Testis (tissue), 2 donors: ENCODE measurements around the gene PFN3.

Experiments used
- POLR2A ChIP-seq: fragments of 450-650 bp; IDR thresholded peaks from one replicate; pipeline ENCODE4 v1.6.1; 2017; ENCODE audit warnings: antibody characterized with exemption, mild to moderate bottlenecking, moderate library complexity
- TF ChIP-seq, protein P1 (sequence below), 3 experiments: fragments of 450-650 bp in 2 of 3; fragments of 200-600 bp in 1 of 3; sonication (generic) in 1 of 3; IDR thresholded peaks; one replicate each; pipeline ENCODE4 v1.5.1; 2016 to 2019; ENCODE audit warnings: antibody characterized with exemption in 3 of 3, mild to moderate bottlenecking in 2 of 3, moderate library complexity in 1 of 3

DNA sequence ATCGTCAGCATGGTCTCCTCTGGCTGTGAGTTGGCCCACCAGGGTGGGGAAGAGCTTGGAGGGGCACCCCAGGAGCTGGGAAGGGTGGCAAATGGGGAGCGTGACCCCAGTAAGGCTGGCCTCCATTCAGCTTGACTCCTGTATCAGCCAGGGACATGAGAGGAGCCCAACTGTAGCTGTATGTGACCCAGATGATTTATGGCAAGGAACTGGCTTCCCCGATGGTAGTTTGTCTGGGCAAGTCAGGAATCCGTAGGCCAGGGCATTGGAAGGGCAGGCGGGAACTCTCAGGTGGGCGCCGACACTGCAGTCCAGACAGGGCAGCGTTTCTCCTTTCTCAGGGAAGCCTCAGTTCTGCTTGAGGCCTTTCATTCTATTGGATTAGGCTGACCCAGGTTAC is 13.9 kb downstream of the PFN3 start:
- no peak for TF ChIP-seq POLR2A
- TF ChIP-seq, protein P1, sequence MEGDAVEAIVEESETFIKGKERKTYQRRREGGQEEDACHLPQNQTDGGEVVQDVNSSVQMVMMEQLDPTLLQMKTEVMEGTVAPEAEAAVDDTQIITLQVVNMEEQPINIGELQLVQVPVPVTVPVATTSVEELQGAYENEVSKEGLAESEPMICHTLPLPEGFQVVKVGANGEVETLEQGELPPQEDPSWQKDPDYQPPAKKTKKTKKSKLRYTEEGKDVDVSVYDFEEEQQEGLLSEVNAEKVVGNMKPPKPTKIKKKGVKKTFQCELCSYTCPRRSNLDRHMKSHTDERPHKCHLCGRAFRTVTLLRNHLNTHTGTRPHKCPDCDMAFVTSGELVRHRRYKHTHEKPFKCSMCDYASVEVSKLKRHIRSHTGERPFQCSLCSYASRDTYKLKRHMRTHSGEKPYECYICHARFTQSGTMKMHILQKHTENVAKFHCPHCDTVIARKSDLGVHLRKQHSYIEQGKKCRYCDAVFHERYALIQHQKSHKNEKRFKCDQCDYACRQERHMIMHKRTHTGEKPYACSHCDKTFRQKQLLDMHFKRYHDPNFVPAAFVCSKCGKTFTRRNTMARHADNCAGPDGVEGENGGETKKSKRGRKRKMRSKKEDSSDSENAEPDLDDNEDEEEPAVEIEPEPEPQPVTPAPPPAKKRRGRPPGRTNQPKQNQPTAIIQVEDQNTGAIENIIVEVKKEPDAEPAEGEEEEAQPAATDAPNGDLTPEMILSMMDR (IDR thresholded peaks at IDR 0.05), result no peak
